HG02571 (cell line): ENCODE measurements around the gene TMC5.
"Not testable (repeated sequence)": the region's sequence is repeated elsewhere in the genome, so short reads cannot be mapped to it uniquely, and the experiment has no call there.

ENCODE experiments used
- ATAC-seq: cut with Tn5 transposase; IDR thresholded peaks from one replicate; pipeline ENCODE4 v1.9.1; 2021; ENCODE audit warnings: mild to moderate bottlenecking, moderate library complexity; ENCODE audit not compliant: unreplicated experiment

The TMC5 gene, protein sequence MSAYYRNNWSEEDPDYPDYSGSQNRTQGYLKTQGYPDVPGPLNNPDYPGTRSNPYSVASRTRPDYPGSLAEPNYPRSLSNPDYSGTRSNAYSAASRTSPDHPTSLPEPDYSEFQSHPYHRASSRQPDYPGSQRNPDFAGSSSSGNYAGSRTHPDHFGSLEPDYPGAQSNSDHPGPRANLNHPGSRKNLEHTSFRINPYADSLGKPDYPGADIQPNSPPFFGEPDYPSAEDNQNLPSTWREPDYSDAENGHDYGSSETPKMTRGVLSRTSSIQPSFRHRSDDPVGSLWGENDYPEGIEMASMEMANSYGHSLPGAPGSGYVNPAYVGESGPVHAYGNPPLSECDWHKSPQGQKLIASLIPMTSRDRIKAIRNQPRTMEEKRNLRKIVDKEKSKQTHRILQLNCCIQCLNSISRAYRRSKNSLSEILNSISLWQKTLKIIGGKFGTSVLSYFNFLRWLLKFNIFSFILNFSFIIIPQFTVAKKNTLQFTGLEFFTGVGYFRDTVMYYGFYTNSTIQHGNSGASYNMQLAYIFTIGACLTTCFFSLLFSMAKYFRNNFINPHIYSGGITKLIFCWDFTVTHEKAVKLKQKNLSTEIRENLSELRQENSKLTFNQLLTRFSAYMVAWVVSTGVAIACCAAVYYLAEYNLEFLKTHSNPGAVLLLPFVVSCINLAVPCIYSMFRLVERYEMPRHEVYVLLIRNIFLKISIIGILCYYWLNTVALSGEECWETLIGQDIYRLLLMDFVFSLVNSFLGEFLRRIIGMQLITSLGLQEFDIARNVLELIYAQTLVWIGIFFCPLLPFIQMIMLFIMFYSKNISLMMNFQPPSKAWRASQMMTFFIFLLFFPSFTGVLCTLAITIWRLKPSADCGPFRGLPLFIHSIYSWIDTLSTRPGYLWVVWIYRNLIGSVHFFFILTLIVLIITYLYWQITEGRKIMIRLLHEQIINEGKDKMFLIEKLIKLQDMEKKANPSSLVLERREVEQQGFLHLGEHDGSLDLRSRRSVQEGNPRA

DNA sequence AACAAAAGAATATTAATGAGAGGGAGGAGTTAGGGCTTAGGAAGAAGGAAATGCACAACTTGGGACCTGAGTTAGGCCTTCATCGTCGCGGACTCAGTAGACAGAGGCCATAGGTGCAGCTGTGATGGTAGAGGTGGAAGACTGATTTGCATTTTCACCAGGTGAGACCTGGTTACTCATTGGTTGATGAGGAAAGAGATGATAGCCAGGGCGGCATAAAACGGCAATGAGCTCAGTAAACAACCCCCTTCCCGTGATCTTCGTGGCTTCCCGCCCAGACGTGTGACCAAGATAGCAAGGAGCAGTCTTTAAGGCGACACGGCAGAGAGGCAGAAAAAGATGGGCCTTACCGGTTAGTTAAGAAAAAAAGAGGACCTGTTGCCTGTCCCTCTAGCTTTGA lies at the start of gene TMC5:
TMC5 (plus strand) TSS at position 244 of the 400 bp plus-strand sequence. CDS start 22,156 bp downstream, outside the sequence.
- ATAC-seq: no peak

DNA sequence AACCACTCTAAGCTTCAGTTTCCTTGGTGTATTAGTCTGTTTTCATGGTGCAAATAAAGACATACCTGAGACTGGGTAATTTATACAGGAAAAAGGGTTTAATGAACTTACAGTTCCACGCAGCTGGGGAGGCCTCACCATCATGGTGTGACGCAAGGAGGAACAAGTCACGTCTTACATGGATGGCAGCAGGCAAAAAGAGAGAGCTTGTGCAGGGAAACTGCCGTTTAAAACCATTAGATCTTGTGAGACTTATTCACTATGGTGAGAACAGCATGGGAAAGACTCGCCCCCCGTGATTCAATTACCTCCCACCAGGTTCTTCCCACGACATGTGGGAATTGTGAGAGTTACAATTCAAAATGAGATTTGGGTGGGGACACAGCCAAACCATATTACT lies 45.1 kb upstream of the TMC5 start:
- ATAC-seq: not testable (repeated sequence)

DNA sequence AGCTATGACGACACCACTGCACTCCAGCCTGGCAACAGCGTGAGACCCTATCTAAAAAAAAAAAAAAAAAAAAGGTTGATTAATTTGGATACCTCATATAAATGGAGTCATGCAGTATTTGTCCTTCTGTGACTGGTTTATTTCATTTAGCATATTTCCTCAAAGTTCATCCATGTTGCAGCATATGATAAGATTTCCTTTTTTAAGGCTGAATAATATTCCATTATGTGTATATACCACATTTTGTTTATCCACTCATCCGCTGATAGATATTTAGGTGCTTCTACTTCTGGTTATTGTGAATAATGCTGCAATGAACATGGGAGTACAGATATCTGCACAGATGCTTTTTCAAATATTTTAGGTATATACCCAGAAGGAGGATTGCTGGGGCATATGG lies 43.3 kb upstream of the TMC5 start:
- no peak for ATAC-seq

DNA sequence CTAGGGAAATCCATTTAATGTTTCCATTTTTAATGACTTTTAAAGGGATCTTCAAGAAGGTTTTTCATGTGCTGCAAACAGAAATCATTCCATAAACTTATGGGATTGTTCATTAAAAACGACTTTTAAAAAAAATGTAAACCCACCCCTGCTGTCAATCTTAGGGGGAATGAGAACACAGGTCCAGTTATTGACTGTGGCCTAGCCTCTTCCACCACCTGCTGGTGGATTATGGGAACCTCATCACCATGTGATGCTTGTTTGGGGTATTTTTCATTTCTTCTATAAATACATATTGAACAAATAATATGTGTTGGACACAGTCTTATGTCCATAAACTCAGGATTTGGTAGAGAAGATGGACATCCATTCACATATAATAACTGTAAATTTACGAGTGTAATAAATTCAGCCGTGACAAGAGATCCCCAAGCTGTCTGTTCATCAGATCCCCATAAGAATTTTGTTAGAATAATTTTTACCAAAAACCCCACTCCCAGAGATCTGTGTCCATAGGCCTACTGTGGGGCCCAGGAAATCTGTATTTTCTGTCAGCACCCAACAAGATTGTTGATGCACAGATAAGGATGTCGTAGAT lies 42.0 kb upstream of the TMC5 start:
- ATAC-seq: no peak

DNA sequence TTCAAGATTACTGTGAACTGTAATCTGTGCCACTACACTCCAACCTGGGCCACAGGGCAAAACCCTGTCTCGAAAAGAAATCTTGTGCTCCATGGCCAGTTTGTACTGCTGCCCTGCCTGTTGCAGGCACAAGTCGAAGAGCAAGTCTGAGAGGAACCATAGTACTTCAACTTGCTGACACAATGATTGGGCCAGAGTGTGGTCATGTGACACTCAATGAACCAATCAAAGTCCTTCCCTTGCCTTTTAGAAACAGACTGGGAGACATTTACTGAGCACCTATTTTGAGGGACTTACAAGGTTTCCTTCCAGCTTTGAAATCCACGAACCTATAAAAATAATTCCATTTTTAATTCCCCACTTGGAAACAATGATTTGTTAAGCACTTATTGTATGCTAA lies 39.8 kb upstream of the TMC5 start:
- ATAC-seq: no peak

DNA sequence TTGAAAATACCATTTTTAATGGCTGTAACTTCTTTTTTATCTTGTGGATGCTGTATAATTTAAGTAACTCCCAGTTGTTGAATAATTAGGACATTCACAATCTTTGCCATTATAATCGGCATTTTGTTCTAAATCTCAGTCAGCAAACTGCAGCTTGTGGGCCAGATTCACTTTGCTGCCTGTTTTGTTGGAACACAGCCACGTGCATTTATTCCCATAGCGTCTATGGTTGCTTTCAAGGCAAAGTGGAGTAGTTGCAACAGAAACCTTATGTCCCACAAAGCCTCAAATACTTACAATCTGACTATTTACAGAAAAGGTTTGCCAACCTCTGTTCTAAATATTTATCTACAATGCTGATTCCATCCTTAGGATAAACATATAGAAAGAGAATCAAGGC lies 39.2 kb upstream of the TMC5 start:
- ATAC-seq: no peak

DNA sequence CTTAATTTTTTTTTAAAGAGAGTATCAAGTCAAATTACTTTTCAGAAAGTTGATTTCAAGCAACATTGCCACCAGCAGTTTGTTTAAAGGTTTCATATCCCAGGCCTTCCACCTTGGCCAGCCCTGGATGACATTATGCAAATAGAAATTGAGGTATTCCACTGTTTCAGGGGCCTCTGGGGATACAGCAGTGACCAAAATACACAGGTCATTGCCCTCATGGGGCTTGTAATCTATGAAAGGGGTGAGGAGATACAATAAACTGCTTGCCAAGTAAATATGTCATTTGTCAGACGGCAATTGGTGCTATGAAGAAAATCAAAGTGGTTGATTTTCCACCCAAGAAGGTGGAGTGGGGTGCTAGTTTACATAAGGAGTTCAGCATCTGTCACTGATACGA lies 37.8 kb upstream of the TMC5 start:
- ATAC-seq: no peak

DNA sequence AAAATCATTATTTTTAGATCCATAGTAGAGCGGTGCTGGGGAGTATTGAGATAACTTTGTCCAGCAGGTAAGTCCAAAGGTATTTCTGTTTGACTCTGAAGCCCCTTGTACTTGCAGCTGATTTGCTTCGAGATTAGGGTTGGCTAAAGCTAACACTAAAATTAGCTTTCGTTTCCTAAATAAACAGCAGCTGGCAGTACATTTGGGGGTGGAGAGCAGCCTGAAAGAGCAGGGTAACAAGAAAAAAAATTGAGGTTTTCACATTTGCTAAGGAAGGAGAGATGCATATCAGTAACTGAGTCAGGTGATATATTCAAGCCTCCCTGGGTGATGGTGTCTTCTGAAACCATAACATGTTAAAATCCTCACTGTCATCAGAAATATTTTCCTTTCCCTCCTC lies 37.4 kb upstream of the TMC5 start:
- no peak for ATAC-seq

DNA sequence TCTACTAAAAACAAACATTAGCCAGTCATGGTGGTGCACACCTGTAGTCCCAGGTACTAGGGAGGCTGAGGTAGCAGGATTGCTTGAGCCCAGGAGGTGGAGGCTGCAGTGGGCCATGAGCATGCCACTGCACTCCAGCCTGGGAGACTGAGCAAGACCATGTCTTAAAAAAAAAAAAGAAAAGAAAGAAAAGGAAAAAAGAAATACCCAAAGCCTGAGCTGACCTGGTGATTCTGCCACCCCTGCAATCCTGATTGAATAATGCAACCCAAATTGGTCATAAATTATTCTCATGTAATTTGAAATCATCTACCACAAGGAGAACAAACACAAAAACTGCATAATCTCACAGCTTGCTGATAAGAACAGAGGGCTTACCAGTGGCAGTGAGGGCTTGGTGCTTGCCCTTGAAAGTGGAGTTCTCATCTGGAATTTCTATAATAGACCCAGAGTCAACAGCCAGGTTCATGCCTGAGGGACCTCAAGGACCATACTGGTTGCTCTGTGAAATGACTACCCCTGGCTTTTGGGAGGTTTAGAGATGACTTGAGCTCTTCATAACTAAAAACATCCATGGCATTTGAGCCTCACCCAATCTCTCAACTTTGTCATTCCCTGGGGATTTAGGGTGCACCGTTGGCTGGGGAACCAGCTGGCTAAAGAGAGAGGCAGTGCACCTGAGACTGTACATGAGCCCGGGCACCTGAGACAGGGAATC lies 35.4 kb upstream of the TMC5 start:
- ATAC-seq: no peak

DNA sequence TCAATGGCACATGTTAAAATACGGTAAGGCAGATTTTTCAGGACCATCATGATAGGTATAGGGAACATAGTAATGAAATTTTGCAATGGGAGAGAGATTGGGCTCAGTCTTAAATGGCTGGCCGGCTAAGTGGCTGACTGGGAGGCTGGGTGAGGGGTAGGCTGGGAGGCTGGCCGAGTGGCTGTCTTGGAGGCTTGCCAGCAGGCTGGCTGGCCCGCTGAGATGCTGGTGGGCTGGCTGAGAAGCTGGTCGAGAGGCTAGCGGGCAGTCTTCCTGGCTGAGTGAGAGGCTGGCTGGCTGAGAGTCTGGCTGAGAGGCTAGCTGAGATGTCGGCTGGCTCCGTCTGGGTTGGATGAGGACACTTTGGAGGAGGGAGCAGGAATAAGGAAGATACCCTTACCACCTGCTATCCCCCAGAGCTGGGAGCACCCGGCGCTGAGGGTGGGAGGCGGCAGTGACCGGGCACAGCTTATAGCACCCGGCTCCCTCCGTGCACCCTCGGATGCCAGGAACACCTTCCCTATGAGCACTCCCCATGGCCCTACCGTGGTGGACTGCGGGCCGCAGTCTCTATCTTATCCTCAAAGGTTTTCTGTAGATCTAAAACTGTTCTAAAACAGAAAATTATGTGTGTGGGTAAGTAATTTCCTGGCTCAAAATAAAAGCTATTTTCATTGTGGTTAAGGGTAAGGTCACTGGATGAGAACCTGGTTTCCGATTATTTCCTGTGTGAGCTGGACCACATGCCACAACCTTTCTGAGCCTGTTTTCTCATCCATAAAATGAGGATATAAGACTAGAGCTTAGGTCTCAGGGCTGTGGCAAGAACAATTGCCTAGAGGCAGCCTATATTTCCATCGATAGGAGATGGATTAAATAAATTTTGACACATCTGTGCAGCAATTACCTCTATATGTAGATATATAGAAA lies 34.5 kb upstream of the TMC5 start:
- ATAC-seq: no peak

DNA sequence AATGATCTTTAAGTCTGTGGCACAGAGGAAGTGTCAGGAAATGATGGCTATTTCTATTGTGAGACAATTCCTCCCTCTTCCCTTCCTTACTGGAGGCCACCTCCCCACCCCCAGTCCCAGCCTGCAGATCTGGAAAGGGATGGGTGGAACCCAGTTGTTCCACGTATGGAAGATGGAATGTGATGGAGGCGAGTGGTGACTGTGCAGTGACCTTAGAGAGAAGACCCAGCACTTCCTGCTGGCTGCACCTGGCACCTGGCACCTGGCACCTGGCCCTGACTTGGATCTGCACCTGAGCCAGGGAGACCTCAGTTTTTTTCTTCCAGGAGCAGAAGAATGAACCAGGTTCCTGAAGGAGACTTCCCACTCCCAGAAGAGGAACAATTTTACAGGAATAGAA lies 33.0 kb upstream of the TMC5 start:
- ATAC-seq: no peak

DNA sequence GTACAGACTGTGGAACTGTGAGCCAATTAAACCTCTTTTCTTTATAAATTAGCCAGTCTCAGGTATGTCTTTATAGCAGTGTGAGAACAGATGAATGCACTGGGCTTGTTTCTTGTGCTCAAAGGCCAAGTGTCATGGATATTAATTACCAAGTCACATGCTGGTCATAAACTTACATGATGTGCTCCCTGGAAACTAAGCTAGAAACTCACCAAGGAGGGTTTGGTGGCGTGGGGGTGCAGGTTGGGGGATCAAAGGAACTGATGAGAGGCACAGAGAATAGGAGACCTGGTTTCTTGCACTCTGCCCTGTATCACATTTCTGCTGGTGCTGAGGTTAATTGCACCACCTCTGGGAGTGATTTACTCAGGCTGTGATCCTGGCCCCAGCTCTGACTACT lies 31.2 kb upstream of the TMC5 start:
- ATAC-seq: no peak

DNA sequence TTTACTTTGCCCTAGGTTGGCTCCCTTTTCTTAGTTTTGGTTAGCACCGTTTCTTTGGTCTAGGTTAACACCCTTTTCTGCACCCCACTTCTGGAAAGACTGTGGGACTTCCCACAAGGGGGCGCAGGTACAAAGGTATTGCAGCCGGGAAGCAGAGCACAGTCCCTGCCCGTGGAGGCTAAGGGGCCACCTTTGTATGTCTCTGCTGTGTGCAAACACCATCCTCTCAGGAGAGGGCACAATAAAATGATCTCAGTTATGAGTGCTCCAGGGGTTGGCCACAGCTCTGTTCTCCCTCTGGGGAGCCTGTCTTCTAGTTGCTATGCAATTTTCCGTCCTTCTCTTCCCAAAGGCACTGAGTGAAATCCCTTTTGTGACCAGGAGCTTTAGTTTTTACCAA lies 28.4 kb upstream of the TMC5 start:
- no peak for ATAC-seq

DNA sequence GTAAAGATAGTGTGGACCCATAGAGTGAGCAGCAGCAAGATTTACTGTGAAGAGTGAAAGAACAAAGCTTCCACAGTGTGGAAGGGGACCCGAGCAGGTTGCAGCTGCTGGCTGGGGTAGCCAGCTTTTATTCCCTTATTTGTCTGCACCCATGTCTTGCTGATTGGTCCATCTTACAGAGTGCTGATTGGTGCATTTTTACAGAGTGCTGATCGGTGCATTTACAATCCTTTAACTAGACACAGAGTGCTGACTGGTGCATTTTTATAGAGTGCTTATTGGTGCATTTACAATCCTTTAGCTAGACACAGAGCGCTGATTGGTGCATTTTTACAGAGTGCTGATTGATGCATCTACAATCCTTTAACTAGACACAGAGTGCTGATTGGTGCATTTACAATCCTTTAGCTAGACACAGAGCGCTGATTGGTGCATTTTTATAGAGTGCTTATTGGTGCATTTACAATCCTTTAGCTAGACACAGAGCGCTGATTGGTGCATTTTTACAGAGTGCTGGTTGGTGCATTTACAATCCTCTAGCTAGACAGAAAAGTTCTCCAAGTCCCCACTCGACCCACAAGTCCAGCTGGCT lies 26.4 kb upstream of the TMC5 start:
- ATAC-seq: not testable (repeated sequence)

DNA sequence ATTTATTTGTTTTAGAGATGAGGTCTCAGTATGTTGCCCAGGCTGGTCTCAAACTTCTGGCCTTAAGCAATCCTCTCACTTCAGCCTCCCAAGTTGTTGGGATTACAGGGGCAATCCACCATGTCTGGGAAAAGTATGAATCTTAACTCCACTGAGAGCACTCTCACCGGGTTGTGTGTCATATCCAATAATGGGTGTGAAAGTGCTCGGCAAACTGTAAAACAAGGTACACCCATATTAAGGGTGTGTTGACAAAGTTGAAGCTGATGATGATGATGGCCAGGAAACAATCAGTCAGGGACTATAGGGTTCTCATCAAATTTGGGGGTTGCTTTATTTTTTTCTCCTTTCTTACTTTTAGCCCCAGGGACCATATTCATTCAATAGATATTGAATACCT lies 25.3 kb upstream of the TMC5 start:
- no peak for ATAC-seq

DNA sequence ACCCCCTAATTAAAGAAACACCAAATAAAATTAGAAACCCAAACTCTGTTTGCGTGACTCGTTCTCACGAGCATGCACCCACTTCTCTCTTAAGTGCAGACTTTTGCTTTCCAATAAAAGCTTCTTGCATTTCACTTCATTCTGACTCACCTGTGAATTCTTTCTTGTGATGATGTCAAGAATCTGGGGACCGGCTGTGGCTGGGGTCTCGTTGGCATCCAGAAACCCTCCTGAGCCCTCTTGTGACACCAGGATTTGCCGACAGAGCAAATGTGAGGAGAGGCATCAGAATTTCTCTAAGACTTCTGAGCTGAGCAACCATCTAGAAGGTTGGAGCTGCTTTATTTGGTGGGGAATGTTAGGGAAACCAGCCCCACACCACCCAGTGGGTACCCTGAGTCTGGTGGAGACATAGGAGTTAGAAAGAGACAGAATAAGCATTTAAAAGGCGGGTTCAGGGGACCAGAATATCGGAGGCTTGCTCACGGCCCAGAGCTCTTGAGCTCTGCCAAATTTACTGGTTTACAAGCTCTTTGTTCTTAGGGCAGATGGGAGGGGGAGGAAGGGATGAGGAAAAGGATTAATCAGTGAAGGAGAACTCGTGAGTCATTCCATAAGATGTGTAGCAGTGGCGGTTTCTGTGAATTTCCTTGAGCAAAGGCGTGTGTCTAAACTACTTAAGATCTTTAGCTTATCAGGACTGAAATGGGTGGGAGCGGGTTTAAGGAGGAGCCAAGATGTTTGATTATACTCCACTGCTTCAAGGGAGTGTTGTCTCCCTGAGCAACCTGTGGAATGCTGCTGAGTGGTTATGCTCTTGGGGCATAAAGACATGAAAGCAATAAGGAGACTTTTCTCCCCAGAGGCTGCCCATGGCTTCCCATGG lies 24.2 kb upstream of the TMC5 start:
- no peak for ATAC-seq

DNA sequence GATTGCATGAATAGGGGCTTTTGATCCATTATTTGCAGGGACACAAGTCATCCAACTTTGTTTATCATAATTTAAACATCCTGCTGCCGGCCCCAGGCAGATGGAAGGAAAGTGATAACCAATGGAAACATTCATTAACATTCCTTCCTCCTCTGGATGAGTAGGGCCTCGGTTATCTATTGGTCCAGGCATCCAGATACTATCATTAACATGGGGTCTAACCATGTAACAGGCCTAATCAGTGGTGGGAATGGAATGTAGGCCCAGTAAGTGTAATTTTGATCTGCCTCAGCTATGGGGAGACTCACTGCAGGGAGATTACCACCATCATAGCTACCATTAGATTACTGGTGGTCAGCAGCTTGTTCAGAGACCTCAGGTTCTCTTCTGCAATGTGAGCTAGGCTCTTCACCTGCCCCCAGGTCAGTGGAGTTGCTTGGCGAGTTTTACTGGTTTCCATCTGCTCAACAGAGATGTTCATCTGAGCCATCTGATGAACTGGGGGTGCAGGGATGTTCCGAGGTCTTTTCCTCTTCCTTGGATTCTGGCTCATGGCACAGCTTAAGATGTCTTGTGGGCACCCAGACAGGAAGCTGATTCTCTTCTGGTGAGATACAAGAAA lies 21.9 kb upstream of the TMC5 start:
- not testable (repeated sequence) for ATAC-seq

DNA sequence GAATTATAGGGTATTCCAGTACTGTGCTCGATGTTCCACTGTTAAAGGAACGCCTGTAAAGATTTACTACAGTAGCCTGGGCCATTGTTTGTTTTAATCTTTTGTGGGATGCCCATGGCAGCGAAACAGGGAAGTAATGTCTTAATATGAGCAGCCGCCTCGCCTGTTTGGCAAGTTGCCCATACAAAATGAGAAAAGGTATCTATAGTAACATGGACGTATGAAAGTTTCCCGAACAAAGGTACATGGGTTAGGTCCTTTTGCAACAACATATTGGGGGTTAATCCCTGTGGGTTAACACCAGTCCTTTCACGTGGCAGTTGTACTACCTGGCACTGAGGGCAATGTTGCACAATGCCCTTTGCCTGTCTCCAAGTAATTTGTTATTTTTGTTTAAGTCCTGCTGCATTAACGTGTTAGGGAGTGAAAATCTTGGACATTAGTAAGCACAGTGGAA lies 21.1 kb upstream of the TMC5 start:
- no peak for ATAC-seq
